ENCODE data around the gene TESMIN. TPM values are rescaled to one million over a fixed set of nuclear protein-coding genes. Genes with fewer than 3 reads are reported as not detected.

The TESMIN gene
- total RNA-seq, 1 experiment from 2014 or later, result 45.2 TPM

- Histone ChIP-seq H3T11ph (ENCODE audit: low read length) (no peak overlapping the region), H4K5ac (ENCODE audit: insufficient read length, low read depth, low read length) (no peak overlapping the region), H2BK20ac (ENCODE audit: low read depth, low read length, poor library complexity, severe bottlenecking) (no peak overlapping the region), H2BK12ac (ENCODE audit: insufficient read length, low read depth, low read length) (no peak overlapping the region), H4K91ac (ENCODE audit: insufficient read length, low read depth, low read length) (no peak overlapping the region), H3K14ac (ENCODE audit: insufficient read depth, low read length) (no peak overlapping the region), H3K27ac (ENCODE audit: insufficient read length, low read depth, low read length) (no peak overlapping the region), H3K23me2 (ENCODE audit: insufficient read length, low read depth, low read length, poor library complexity, severe bottlenecking) (no peaks in the 10 kb centered on the region), H3K27me3 (ENCODE audit: insufficient read depth, low read length) (no peaks in the 10 kb centered on the region), H3K56ac (ENCODE audit: insufficient read length, low read depth, low read length) (no peak overlapping the region), H2AK5ac (ENCODE audit: insufficient read length, low read length) (no peak overlapping the region), H3K4ac (ENCODE audit: low read depth, low read length) (no peak overlapping the region), H3K4me1 (ENCODE audit: insufficient read depth, low read length) (no peaks in the 10 kb centered on the region; the same call in 1 of the 2 replicates), H2BK5ac (ENCODE audit: insufficient read length, low read length) (no peak overlapping the region), H3K9me3 (ENCODE audit: control insufficient read depth, low read depth, low read length) (no peaks in the 10 kb centered on the region), H2AFZ (ENCODE audit: low read length) (no peak overlapping the region), H3K18ac (ENCODE audit: insufficient read length, low read depth, low read length) (no peak overlapping the region), H3K4me2 (ENCODE audit: insufficient read depth, insufficient read length, low read length) (no peak overlapping the region), H4K20me1 (ENCODE audit: control insufficient read depth, insufficient read depth, insufficient read length) (no peaks in the 10 kb centered on the region), H2BK15ac (ENCODE audit: low read depth, low read length) (no peak overlapping the region), H4K8ac (replicated peaks; ENCODE audit: insufficient read length, low read depth, low read length) (no peak overlapping the region), H2BK120ac (ENCODE audit: low read depth, low read length, poor library complexity, severe bottlenecking) (no peak overlapping the region), H3K79me1 (ENCODE audit: insufficient read depth, low read depth, low read length, poor library complexity, severe bottlenecking) (no peaks in the 10 kb centered on the region), H3K9ac (ENCODE audit: extremely low read depth, insufficient read length, low read length) (no peak overlapping the region), H3K79me2 (ENCODE audit: insufficient read depth, low read length) (no peaks in the 10 kb centered on the region), H3K23ac (ENCODE audit: insufficient read length, low read depth, low read length) (no peak overlapping the region)
- DNase-seq, result no peak
- Mint-ChIP-seq H3K4me1 (peaks cover 5 to 8% of the 10 kb centered on the region in 2 experiments), H3K27ac (no peak overlapping the region), H3K9me3 (peaks cover 3 to 6% of the 10 kb centered on the region in 2 experiments; a peak in 4 of 5 replicates), H3K27me3 (ENCODE audit: low read depth) (peaks cover 6% of the 10 kb centered on the region), H3K36me3 (ENCODE audit: insufficient read depth in 1 of 3, low read depth in 3 of 3) (no peaks in the 10 kb centered on the region), H3K4me3 (no peak overlapping the region)
- TF ChIP-seq CTCF (conservative IDR thresholded peaks at IDR 0.05), result no peak
- WGBS (ENCODE audit: extremely low coverage, insufficient read length, low lambda C conversion rate), result no CpG with 5 or more reads among the region's 18 CpGs
Measured at GRCh38 chr11:68663482-68664010, 87.8 kb downstream of the TESMIN start.
